HG03565 (cell line): Measurements from ENCODE around the gene HAO1.
"Not testable (repeated sequence)": the region's sequence is repeated elsewhere in the genome, so short reads cannot be mapped to it uniquely, and the experiment has no call there.

Experiments used
- ATAC-seq: cut with Tn5 transposase; IDR thresholded peaks from one replicate; pipeline ENCODE4 v1.9.1; 2021; ENCODE audit warnings: mild to moderate bottlenecking, moderate library complexity; ENCODE audit not compliant: unreplicated experiment

The HAO1 gene

GRCh38 chr20:7940341-7940740 lies at the start of gene HAO1:
TSS of gene HAO1 (minus strand) at chr20:7940458. CDS start at chr20:7940422, 36 bp downstream.
- no peak for ATAC-seq

- ATAC-seq = no peak
These were observed 49.1 kb upstream of the HAO1 start for GRCh38 chr20:7989379-7989778.

- ATAC-seq = no peak
These were observed 45.7 kb upstream of the HAO1 start for GRCh38 chr20:7985916-7986315.

- no peak for ATAC-seq
These were observed 43.9 kb upstream of the HAO1 start for GRCh38 chr20:7984192-7984591.

- ATAC-seq = no peak
These were observed 41.1 kb upstream of the HAO1 start for GRCh38 chr20:7981374-7981773.

GRCh38 chr20:7980332-7981046 lies 40.2 kb upstream of the HAO1 start:
- ATAC-seq = peak; percentile 74

GRCh38 chr20:7977709-7978108 lies 37.5 kb upstream of the HAO1 start:
- ATAC-seq = no peak

- no peak for ATAC-seq
These were observed 35.7 kb upstream of the HAO1 start for GRCh38 chr20:7975851-7976414.

- no peak for ATAC-seq
These were observed 34.7 kb upstream of the HAO1 start for GRCh38 chr20:7974785-7975435.

- ATAC-seq = no peak
These were observed 31.4 kb upstream of the HAO1 start for GRCh38 chr20:7971536-7972280.

GRCh38 chr20:7967199-7967844 lies 27.1 kb upstream of the HAO1 start:
- ATAC-seq = no peak

- ATAC-seq = no peak
These were observed 25.9 kb upstream of the HAO1 start for GRCh38 chr20:7966176-7966575.

- no peak for ATAC-seq
These were observed 19.2 kb upstream of the HAO1 start for GRCh38 chr20:7959484-7959883.

- not testable (repeated sequence) for ATAC-seq
These were observed 16.3 kb upstream of the HAO1 start for GRCh38 chr20:7956561-7956960.

GRCh38 chr20:7950387-7950786 lies 10.1 kb upstream of the HAO1 start:
- no peak for ATAC-seq

- ATAC-seq = no peak
These were observed 3.6 kb upstream of the HAO1 start for GRCh38 chr20:7943891-7944290.

- ATAC-seq = no peak
These were observed 595 bp downstream of the HAO1 start for GRCh38 chr20:7939663-7940062.

GRCh38 chr20:7938058-7938457 lies 2.2 kb downstream of the HAO1 start:
- no peak for ATAC-seq

- ATAC-seq = no peak
These were observed 2.9 kb downstream of the HAO1 start for GRCh38 chr20:7937328-7937727.

- peak; percentile 62 for ATAC-seq
These were observed 5.2 kb downstream of the HAO1 start for GRCh38 chr20:7935027-7935551.

GRCh38 chr20:7933346-7933745 lies 6.9 kb downstream of the HAO1 start:
- ATAC-seq = no peak
